GM12872 (cell line): ENCODE results near the gene CPXM2.

Experiments used
- CTCF ChIP-seq: IDR thresholded peaks from 3 replicates; pipeline ENCODE4 v1.5.1; 2011; ENCODE audit warnings: low read depth, mild to moderate bottlenecking, low read length, moderate library complexity; ENCODE audit not compliant: insufficient read depth

The CPXM2 gene

GRCh38 chr10:123835575-123835974 lies 56.0 kb downstream of the CPXM2 start:
- TF ChIP-seq CTCF = no peak

- no peak for TF ChIP-seq CTCF
Measured at GRCh38 chr10:123833170-123833850, 58.3 kb downstream of the CPXM2 start.

GRCh38 chr10:123831259-123831658 lies 60.3 kb downstream of the CPXM2 start:
- TF ChIP-seq CTCF = no peak

GRCh38 chr10:123821136-123821535 lies 70.5 kb downstream of the CPXM2 start:
- no peak for TF ChIP-seq CTCF

- TF ChIP-seq CTCF = no peak
Measured at GRCh38 chr10:123809632-123810031, 82.0 kb downstream of the CPXM2 start.

- no peak for TF ChIP-seq CTCF
Measured at GRCh38 chr10:123808906-123809305, 82.7 kb downstream of the CPXM2 start.

- TF ChIP-seq CTCF = no peak
Measured at GRCh38 chr10:123808286-123808685, 83.3 kb downstream of the CPXM2 start.
